A673 (cell line): ENCODE measurements around the gene TRPM2. TPM values are rescaled to one million over a fixed set of nuclear protein-coding genes. Genes with fewer than 3 reads are reported as not detected.
"Not testable (repeated sequence)": the region's sequence is repeated elsewhere in the genome, so short reads cannot be mapped to it uniquely, and the experiment has no call there.

Source experiments
- BruUV-seq: library from RNA; stranded (reverse); fragments of 400-500 nt; replicated peaks from 2 replicates; lab custom pipeline; 2021; lab: Mats Ljungman, UMichigan
- CTCF ChIA-PET: fragments of 300-600 bp; sonication (Branson Sonifier 250); formaldehyde crosslinking; loops from one replicate; lab custom pipeline; 2022; ENCODE audit warnings: antibody characterized with exemption; lab: Charles Lee
- POLR2A ChIA-PET: fragments of 300-600 bp; sonication (Branson Sonifier 250); formaldehyde crosslinking; loops from one replicate; lab custom pipeline; 2022; ENCODE audit warnings: antibody characterized with exemption; ENCODE audit not compliant: low non-redundant PET; lab: Charles Lee
- DNase-seq: peaks from one replicate; pipeline ENCODE4 v3.0.0-alpha.2; 2015; ENCODE audit warnings: low spot score
- H3K27ac ChIP-seq: fragments of 200-600 bp; sonication (generic); 2 replicates; pipeline ENCODE4 v1.5.1; 2016; ENCODE audit warnings: mixed run types, low read depth, mild to moderate bottlenecking, mixed read lengths, antibody characterized with exemption, low read length; ENCODE audit not compliant: poor library complexity, severe bottlenecking
- H3K27me3 ChIP-seq: fragments of 200-600 bp; sonication (generic); replicated peaks from 2 replicates; pipeline ENCODE4 v1.6.1; 2017; ENCODE audit warnings: mixed run types, low read depth, mild to moderate bottlenecking, mixed read lengths, antibody characterized with exemption, low read length; ENCODE audit not compliant: insufficient read depth, poor library complexity
- H3K36me3 ChIP-seq: fragments of 200-600 bp; sonication (generic); 2 replicates; pipeline ENCODE4 v1.6.1; 2016; ENCODE audit warnings: mixed run types, mild to moderate bottlenecking, mixed read lengths, antibody characterized with exemption, low read length; ENCODE audit not compliant: insufficient read depth, poor library complexity, severe bottlenecking
- H3K4me1 ChIP-seq: fragments of 200-600 bp; sonication (generic); 2 replicates; pipeline ENCODE4 v1.6.1; 2017; ENCODE audit warnings: mixed run types, mild to moderate bottlenecking, mixed read lengths, antibody characterized with exemption, low read length; ENCODE audit not compliant: insufficient read depth, poor library complexity, severe bottlenecking
- H3K4me3 ChIP-seq: fragments of 200-600 bp; sonication (generic); 2 replicates; pipeline ENCODE4 v1.5.1; 2016; ENCODE audit warnings: low read depth, mixed run types, mild to moderate bottlenecking, mixed read lengths, low read length; ENCODE audit not compliant: poor library complexity, severe bottlenecking
- H3K9me3 ChIP-seq: fragments of 200-600 bp; sonication (generic); 2 replicates; pipeline ENCODE4 v1.6.1; 2016; ENCODE audit warnings: mixed run types, low read depth, mild to moderate bottlenecking, mixed read lengths, antibody characterized with exemption, low read length; ENCODE audit not compliant: poor library complexity, severe bottlenecking
- EZH2 ChIP-seq: fragments of 200-600 bp; sonication (generic); IDR thresholded peaks from 2 replicates; pipeline ENCODE4 v1.6.1; 2017; ENCODE audit warnings: borderline replicate concordance, low read depth, mild to moderate bottlenecking, mixed read lengths, antibody characterized with exemption, low read length; ENCODE audit not compliant: poor library complexity, severe bottlenecking
- intact Hi-C: fragments of 100-400 bp; cut with micrococcal nuclease; formaldehyde crosslinking; loops from one replicate; pipeline ENCODE4 v1.10.0; 2022; ENCODE audit not compliant: unreplicated experiment
- total RNA-seq: library from RNA; stranded (reverse); gene quantifications from 2 replicates; pipeline ENCODE4 v1.2.3, GENCODE V29; 2021
- TF ChIP-seq, protein P1 (sequence below): fragments of 300-800, 200-600 bp; sonication (generic); conservative IDR thresholded peaks from 2 replicates; pipeline ENCODE4 v1.5.1; 2017; ENCODE audit warnings: low read depth, mild to moderate bottlenecking, antibody characterized with exemption, low read length, moderate library complexity, mixed read lengths

The TRPM2 gene
- total RNA-seq, 1 experiment from 2014 or later = 0.21 TPM

- CTCF ChIA-PET = interaction anchor here (0.8 kb wide), 1 partner anchor 40 kb away, joined by 3 read pairs; no protein-coding TSS in a partner anchor
- POLR2A ChIA-PET = interaction anchor here (0.6 to 1.1 kb wide), 2 partner anchors 587 to 1996 kb away, joined by 9 to 10 read pairs; no protein-coding TSS in a partner anchor
- Histone ChIP-seq H3K36me3 (no peaks in the 10 kb centered on the region), H3K4me3 (peak overlapping the region; percentile 35), H3K27ac (peak overlapping the region; percentile 39), H3K4me1 (peaks cover 6% of the 10 kb centered on the region), H3K27me3 (no peaks in the 10 kb centered on the region), H3K9me3 (no peaks in the 10 kb centered on the region)
- peak; percentile 33 for DNase-seq
- intact Hi-C loops = no loop called here
- BruUV-seq = no TSS peak
- TF ChIP-seq EZH2 = no peak
- TF ChIP-seq, protein P1, sequence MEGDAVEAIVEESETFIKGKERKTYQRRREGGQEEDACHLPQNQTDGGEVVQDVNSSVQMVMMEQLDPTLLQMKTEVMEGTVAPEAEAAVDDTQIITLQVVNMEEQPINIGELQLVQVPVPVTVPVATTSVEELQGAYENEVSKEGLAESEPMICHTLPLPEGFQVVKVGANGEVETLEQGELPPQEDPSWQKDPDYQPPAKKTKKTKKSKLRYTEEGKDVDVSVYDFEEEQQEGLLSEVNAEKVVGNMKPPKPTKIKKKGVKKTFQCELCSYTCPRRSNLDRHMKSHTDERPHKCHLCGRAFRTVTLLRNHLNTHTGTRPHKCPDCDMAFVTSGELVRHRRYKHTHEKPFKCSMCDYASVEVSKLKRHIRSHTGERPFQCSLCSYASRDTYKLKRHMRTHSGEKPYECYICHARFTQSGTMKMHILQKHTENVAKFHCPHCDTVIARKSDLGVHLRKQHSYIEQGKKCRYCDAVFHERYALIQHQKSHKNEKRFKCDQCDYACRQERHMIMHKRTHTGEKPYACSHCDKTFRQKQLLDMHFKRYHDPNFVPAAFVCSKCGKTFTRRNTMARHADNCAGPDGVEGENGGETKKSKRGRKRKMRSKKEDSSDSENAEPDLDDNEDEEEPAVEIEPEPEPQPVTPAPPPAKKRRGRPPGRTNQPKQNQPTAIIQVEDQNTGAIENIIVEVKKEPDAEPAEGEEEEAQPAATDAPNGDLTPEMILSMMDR = peak; percentile 33; the same call in 1 of the 2 replicates
Observed at GRCh38 chr21:44337941-44338895, 15.2 kb upstream of the TRPM2 start.

DNA sequence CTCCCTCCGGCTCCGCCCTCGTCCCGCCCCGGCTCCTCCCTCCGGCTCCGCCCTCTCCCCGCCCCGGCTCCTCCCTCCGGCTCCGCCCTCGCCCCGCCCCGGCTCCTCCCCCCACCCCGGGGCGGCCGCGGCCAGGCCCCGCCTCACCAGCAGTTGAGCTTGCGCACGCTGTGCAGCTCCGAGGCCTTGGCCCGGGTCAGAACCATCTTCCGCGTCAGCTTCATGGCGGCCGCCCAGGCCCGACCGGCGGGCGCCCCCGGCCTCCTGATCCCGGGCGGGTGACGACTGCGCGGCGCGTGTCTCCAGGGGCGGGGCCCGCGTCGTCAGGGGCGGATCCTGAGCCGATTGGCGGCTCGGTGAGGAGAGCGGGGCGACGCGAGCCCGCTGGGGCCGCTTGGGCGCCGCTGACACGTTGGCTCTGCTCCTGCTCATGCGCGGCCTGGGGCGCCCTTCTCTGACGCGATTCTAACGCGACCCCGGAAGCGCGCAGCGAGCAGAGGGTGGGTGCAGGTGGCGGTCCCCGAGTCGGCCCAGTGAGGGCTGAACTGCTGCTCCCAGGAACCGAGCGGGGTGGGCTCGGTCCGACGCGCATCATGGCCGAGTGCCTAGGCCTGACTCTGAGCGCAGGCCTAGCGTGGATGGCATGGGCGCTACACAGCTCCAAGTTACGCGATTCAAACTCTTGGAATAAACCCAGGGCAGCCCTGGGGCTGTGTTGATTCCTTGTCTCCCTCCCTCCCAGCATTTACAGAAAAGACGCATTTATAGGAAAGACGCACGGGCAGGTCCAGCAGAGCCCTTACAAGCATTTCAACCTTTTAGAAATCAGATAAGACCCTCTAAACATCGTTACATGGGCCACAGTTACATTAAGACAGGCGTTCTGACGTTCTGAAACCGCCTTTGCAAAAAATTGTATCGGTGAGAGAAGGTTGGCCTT, 14.2 kb upstream of the TRPM2 start, which contains the start of gene CFAP410:
Gene CFAP410 (minus strand): TSS at position 420 of the 940 bp plus-strand sequence. CDS start 196 bp downstream, at position 224.
- intact Hi-C loops = no loop called here
- no peaks in the 10 kb centered on the region for H3K36me3 ChIP-seq
- ChIA-PET CTCF (interaction anchor here (0.8 kb wide), 1 partner anchor 41 kb away, joined by 3 read pairs; no protein-coding TSS in a partner anchor), POLR2A (interaction anchor here (1.1 kb wide), 1 partner anchor 586 kb away, joined by 10 read pairs; no protein-coding TSS in a partner anchor)
- H3K4me3 ChIP-seq = peak within 1 kb of the TSS; percentile 62
- no peaks in the 10 kb centered on the region for H3K9me3 ChIP-seq
- no peaks in the 10 kb centered on the region for H3K27me3 ChIP-seq
- BruUV-seq = TSS peak; percentile 85
- H3K27ac ChIP-seq = peak within 1 kb of the TSS; percentile 98
- DNase-seq = peak; percentile 96
- no peak for TF ChIP-seq EZH2
- TF ChIP-seq, protein P1 = no peak
- peaks cover 6% of the 10 kb centered on the region for H3K4me1 ChIP-seq

- H3K27ac ChIP-seq, DNase-seq, H3K27me3 ChIP-seq, H3K4me1 ChIP-seq, H3K9me3 ChIP-seq, POLR2A ChIA-PET, H3K4me3 ChIP-seq, H3K36me3 ChIP-seq, CTCF ChIA-PET, intact Hi-C loops, BruUV-seq: not testable (repeated sequence)
Observed at GRCh38 chr21:44341726-44342458, 11.5 kb upstream of the TRPM2 start.

DNA sequence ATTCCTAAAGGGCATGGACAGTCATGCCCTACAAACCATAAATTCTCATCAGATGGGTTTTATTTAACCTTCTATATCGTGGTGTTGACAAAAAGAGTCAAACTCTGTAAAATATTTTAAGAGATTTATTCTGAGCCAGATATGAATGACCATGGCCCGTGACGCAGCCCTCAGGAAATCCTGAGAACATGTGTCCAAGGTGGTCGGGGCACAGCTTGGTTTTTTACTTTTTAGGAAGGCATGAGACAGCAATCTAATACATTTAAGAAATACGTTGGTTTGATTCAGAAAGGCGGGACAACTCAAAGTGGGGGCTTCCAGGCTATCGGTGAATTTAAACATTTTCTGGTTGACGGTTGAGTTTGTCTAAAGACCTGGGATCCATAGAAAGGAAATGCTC, 10.4 kb upstream of the TRPM2 start:
- CTCF ChIA-PET, DNase-seq, H3K9me3 ChIP-seq, BruUV-seq, H3K4me1 ChIP-seq, H3K27ac ChIP-seq, H3K36me3 ChIP-seq, H3K27me3 ChIP-seq, intact Hi-C loops, H3K4me3 ChIP-seq, POLR2A ChIA-PET: not testable (repeated sequence)
